Measurements from ENCODE around the gene ZNF24. TPM values are rescaled to one million over a fixed set of nuclear protein-coding genes. Genes with fewer than 3 reads are reported as not detected.

The ZNF24 gene
- total RNA-seq, 1 donor from 2014 or later: 64.1 TPM

- Mint-ChIP-seq H3K27me3 (no peaks in the 10 kb centered on the region), H3K36me3 (peaks cover 54% of the 10 kb centered on the region), H3K4me3 (no peak overlapping the region)
These were observed 10.0 kb downstream of the ZNF24 start for GRCh38 chr18:35334212-35334611.

GRCh38 chr18:35331367-35332087 lies 12.7 kb downstream of the ZNF24 start:
- Mint-ChIP-seq H3K36me3 (peaks cover 31% of the 10 kb centered on the region), H3K4me1 (ENCODE audit: unreplicated experiment) (no peaks in the 10 kb centered on the region), H3K27ac (no peak overlapping the region), H3K9me3 (no peaks in the 10 kb centered on the region), H3K27me3 (no peaks in the 10 kb centered on the region), H3K4me3 (no peak overlapping the region)
- no peak for TF ChIP-seq CTCF (conservative IDR thresholded peaks at IDR 0.05)
- no peak for DNase-seq (ENCODE audit: extremely low spot score, unreplicated experiment)

More at GRCh38 chr18:35334212-35334611, 10.0 kb downstream of the ZNF24 start:
- Mint-ChIP-seq H3K9me3 (no peaks in the 10 kb centered on the region), H3K27ac (no peak overlapping the region), H3K4me1 (ENCODE audit: unreplicated experiment) (no peaks in the 10 kb centered on the region)
- DNase-seq (ENCODE audit: extremely low spot score, unreplicated experiment): no peak
- TF ChIP-seq CTCF (conservative IDR thresholded peaks at IDR 0.05): no peak

- no peaks in the 10 kb centered on the region for H3K27me3 Mint-ChIP-seq
- DNase-seq (ENCODE audit: extremely low spot score, unreplicated experiment): no peak
- H3K4me3 Mint-ChIP-seq: no peak overlapping the region
- no peak for TF ChIP-seq CTCF (conservative IDR thresholded peaks at IDR 0.05)
- no peaks in the 10 kb centered on the region for H3K9me3 Mint-ChIP-seq
- H3K4me1 Mint-ChIP-seq (ENCODE audit: unreplicated experiment): no peaks in the 10 kb centered on the region
- peaks cover 10% of the 10 kb centered on the region for H3K36me3 Mint-ChIP-seq
- H3K27ac Mint-ChIP-seq: no peak overlapping the region
These were observed 15.4 kb downstream of the ZNF24 start for GRCh38 chr18:35328868-35329267.

GRCh38 chr18:35326695-35327387 lies 17.4 kb downstream of the ZNF24 start:
- TF ChIP-seq CTCF (conservative IDR thresholded peaks at IDR 0.05): no peak
- no peak overlapping the region for H3K27ac Mint-ChIP-seq
- no peaks in the 10 kb centered on the region for H3K27me3 Mint-ChIP-seq
- no peaks in the 10 kb centered on the region for H3K4me1 Mint-ChIP-seq (ENCODE audit: unreplicated experiment)
- no peak overlapping the region for H3K4me3 Mint-ChIP-seq
- H3K9me3 Mint-ChIP-seq: no peaks in the 10 kb centered on the region
- no peak for DNase-seq (ENCODE audit: extremely low spot score, unreplicated experiment)
- H3K36me3 Mint-ChIP-seq: no peaks in the 10 kb centered on the region

- Mint-ChIP-seq H3K4me3 (no peak overlapping the region), H3K4me1 (ENCODE audit: unreplicated experiment) (no peaks in the 10 kb centered on the region), H3K9me3 (no peaks in the 10 kb centered on the region), H3K27ac (no peak overlapping the region), H3K27me3 (no peaks in the 10 kb centered on the region), H3K36me3 (no peaks in the 10 kb centered on the region)
- no peak for TF ChIP-seq CTCF (conservative IDR thresholded peaks at IDR 0.05)
- no peak for DNase-seq (ENCODE audit: extremely low spot score, unreplicated experiment)
These were observed 19.1 kb downstream of the ZNF24 start for GRCh38 chr18:35324926-35325655.

Measured in type B pancreatic cell (in vitro differentiated cells).